ENCODE results near the gene KICS2.

GRCh38 chr12:64219145-64219544, 3.0 kb downstream of the KICS2 start:
- TF ChIP-seq RBM25 (IDR thresholded peaks at IDR 0.05; ENCODE audit: low read depth, low read length, severe bottlenecking) (no peak), KDM2B (CRISPR knock-in tag; IDR thresholded peaks at IDR 0.05) (no peak)

Data from K562 (cell line).